Astrocyte (in vitro differentiated cells and primary cell): ENCODE results near the gene DNAH1. TPM values are rescaled to one million over a fixed set of nuclear protein-coding genes. Genes with fewer than 3 reads are reported as not detected.

Experiments
- DNase-seq: peaks from one replicate; pipeline ENCODE4 v3.0.0-alpha.2; 2010; ENCODE audit warnings: low read depth
- FAIRE-seq: peaks from 2 replicates; lab custom pipeline; 2011; peaks lifted over from hg19 to GRCh38; lab: Jason Lieb, UNC
- H2AFZ ChIP-seq: 2 replicates; pipeline ENCODE4 v1.6.0; 2012; ENCODE audit warnings: low read depth, low read length, inconsistent platforms
- H3K27ac ChIP-seq: 2 replicates; pipeline ENCODE4 v1.5.1; 2011; ENCODE audit warnings: low read depth, low read length, inconsistent platforms
- H3K27me3 ChIP-seq: 2 replicates; pipeline ENCODE4 v1.6.0; 2011; ENCODE audit warnings: low read length, inconsistent platforms; ENCODE audit not compliant: insufficient read depth
- H3K36me3 ChIP-seq: 2 replicates; pipeline ENCODE4 v1.5.1; 2011; ENCODE audit warnings: low read length, inconsistent platforms; ENCODE audit not compliant: insufficient read depth
- H3K4me1 ChIP-seq: 2 replicates; pipeline ENCODE4 v1.5.1; 2011; ENCODE audit warnings: low read length, inconsistent platforms; ENCODE audit not compliant: insufficient read depth
- H3K4me2 ChIP-seq: 2 replicates; pipeline ENCODE4 v1.6.0; 2012; ENCODE audit warnings: low read length, inconsistent platforms
- H3K4me3 ChIP-seq: 2 replicates; pipeline ENCODE4 v1.5.1; 2011; ENCODE audit warnings: low read depth, mild to moderate bottlenecking, low read length, inconsistent platforms; ENCODE audit not compliant: insufficient read depth
- H3K79me2 ChIP-seq: 2 replicates; pipeline ENCODE4 v1.6.0; 2012; ENCODE audit warnings: mild to moderate bottlenecking, low read length, inconsistent platforms; ENCODE audit not compliant: insufficient read depth
- H3K9ac ChIP-seq: 2 replicates; pipeline ENCODE4 v1.6.0; 2012; ENCODE audit warnings: mild to moderate bottlenecking, low read length, inconsistent platforms
- H3K9me3 ChIP-seq: 2 replicates; pipeline ENCODE4 v1.5.1; 2012; ENCODE audit warnings: low read depth, mild to moderate bottlenecking, low read length, inconsistent platforms; ENCODE audit not compliant: insufficient read depth
- H4K20me1 ChIP-seq: 2 replicates; pipeline ENCODE4 v1.6.0; 2012; ENCODE audit warnings: low read length, inconsistent platforms; ENCODE audit not compliant: insufficient read depth
- H3K27ac Mint-ChIP-seq: one replicate; pipeline ENCODE4 v1.8.0; 2021; ENCODE audit warnings: mild to moderate bottlenecking, mixed read lengths; ENCODE audit not compliant: unreplicated experiment
- H3K27me3 Mint-ChIP-seq: one replicate; pipeline ENCODE4 v1.8.0; 2021; ENCODE audit warnings: low read depth, mixed read lengths; ENCODE audit not compliant: unreplicated experiment
- H3K36me3 Mint-ChIP-seq: one replicate; pipeline ENCODE4 v1.8.0; 2021; ENCODE audit warnings: low read depth, mixed read lengths; ENCODE audit not compliant: unreplicated experiment
- H3K4me1 Mint-ChIP-seq: one replicate; pipeline ENCODE4 v1.8.0; 2021; ENCODE audit warnings: low read depth, mixed read lengths; ENCODE audit not compliant: unreplicated experiment
- H3K4me3 Mint-ChIP-seq: one replicate; pipeline ENCODE4 v1.8.0; 2021; ENCODE audit warnings: mild to moderate bottlenecking, moderate library complexity, mixed read lengths; ENCODE audit not compliant: unreplicated experiment
- H3K9me3 Mint-ChIP-seq: one replicate; pipeline ENCODE4 v1.8.0; 2021; ENCODE audit warnings: mild to moderate bottlenecking, mixed read lengths; ENCODE audit not compliant: unreplicated experiment
- CTCF ChIP-seq: IDR thresholded peaks from 2 replicates; pipeline ENCODE4 v1.5.1; 2011; ENCODE audit warnings: low read depth, mild to moderate bottlenecking, inconsistent platforms, low read length, moderate library complexity; ENCODE audit not compliant: insufficient read depth
- EZH2 ChIP-seq: IDR thresholded peaks from 2 replicates; pipeline ENCODE4 v1.6.1; 2012; ENCODE audit warnings: mild to moderate bottlenecking, low read length, inconsistent platforms; ENCODE audit not compliant: insufficient read depth
- total RNA-seq: library from RNA; stranded (reverse); gene quantifications from 2 replicates; pipeline ENCODE4 v1.2.1, GENCODE V29; 2021

DNAH1 gene
- total RNA-seq, 1 donor from 2014 or later = 2.3 TPM

- H3K4me1 ChIP-seq = no peaks in the 10 kb centered on the region
- peaks cover 2% of the 10 kb centered on the region for H3K27me3 ChIP-seq
- DNase-seq = no peak
- TF ChIP-seq CTCF (no peak), EZH2 (no peak)
- Mint-ChIP-seq H3K27ac (no peak overlapping the region), H3K4me3 (no peak overlapping the region), H3K9me3 (peaks cover 9% of the 10 kb centered on the region), H3K27me3 (peaks cover 43% of the 10 kb centered on the region), H3K4me1 (no peaks in the 10 kb centered on the region), H3K36me3 (no peaks in the 10 kb centered on the region)
- no peak overlapping the region for H3K4me2 ChIP-seq
- no peak overlapping the region for H2AFZ ChIP-seq
- no peak overlapping the region for H3K9ac ChIP-seq
- no peak for FAIRE-seq
- H3K27ac ChIP-seq = no peak overlapping the region
- no peaks in the 10 kb centered on the region for H3K79me2 ChIP-seq
- H3K36me3 ChIP-seq = no peaks in the 10 kb centered on the region
- H4K20me1 ChIP-seq = no peaks in the 10 kb centered on the region
- no peaks in the 10 kb centered on the region for H3K9me3 ChIP-seq
- no peak overlapping the region for H3K4me3 ChIP-seq
Observed at GRCh38 chr3:52379610-52380009, 63.5 kb downstream of the DNAH1 start.

GRCh38 chr3:52380023-52380422 lies 63.9 kb downstream of the DNAH1 start:
- H3K9me3 ChIP-seq = no peaks in the 10 kb centered on the region
- Mint-ChIP-seq H3K27me3 (peaks cover 45% of the 10 kb centered on the region), H3K4me1 (no peaks in the 10 kb centered on the region), H3K36me3 (no peaks in the 10 kb centered on the region), H3K27ac (no peak overlapping the region), H3K9me3 (peaks cover 9% of the 10 kb centered on the region), H3K4me3 (no peak overlapping the region)
- peaks cover 2% of the 10 kb centered on the region for H3K27me3 ChIP-seq
- H3K4me3 ChIP-seq = no peak overlapping the region
- no peak overlapping the region for H3K9ac ChIP-seq
- H4K20me1 ChIP-seq = no peaks in the 10 kb centered on the region
- no peaks in the 10 kb centered on the region for H3K79me2 ChIP-seq
- no peak overlapping the region for H3K4me2 ChIP-seq
- no peaks in the 10 kb centered on the region for H3K4me1 ChIP-seq
- no peak overlapping the region for H2AFZ ChIP-seq
- FAIRE-seq (no peak), DNase-seq (no peak)
- TF ChIP-seq EZH2 = no peak
- no peak for TF ChIP-seq CTCF
- H3K36me3 ChIP-seq = no peaks in the 10 kb centered on the region
- H3K27ac ChIP-seq = no peak overlapping the region

GRCh38 chr3:52381623-52382022 lies 65.5 kb downstream of the DNAH1 start:
- no peak overlapping the region for H2AFZ ChIP-seq
- Mint-ChIP-seq H3K27ac (no peak overlapping the region), H3K27me3 (peaks cover 50% of the 10 kb centered on the region), H3K4me3 (no peak overlapping the region), H3K9me3 (peaks cover 9% of the 10 kb centered on the region), H3K36me3 (no peaks in the 10 kb centered on the region), H3K4me1 (no peaks in the 10 kb centered on the region)
- no peaks in the 10 kb centered on the region for H3K79me2 ChIP-seq
- no peaks in the 10 kb centered on the region for H3K36me3 ChIP-seq
- no peaks in the 10 kb centered on the region for H4K20me1 ChIP-seq
- no peak overlapping the region for H3K27ac ChIP-seq
- FAIRE-seq (no peak), DNase-seq (no peak)
- H3K9ac ChIP-seq = no peak overlapping the region
- TF ChIP-seq EZH2 (no peak), CTCF (no peak)
- H3K4me3 ChIP-seq = no peak overlapping the region
- H3K4me1 ChIP-seq = no peaks in the 10 kb centered on the region
- H3K4me2 ChIP-seq = no peak overlapping the region
- H3K9me3 ChIP-seq = no peaks in the 10 kb centered on the region
- peaks cover 2% of the 10 kb centered on the region for H3K27me3 ChIP-seq
